Measurements from ENCODE around the gene WDFY4.

Gene WDFY4

GRCh38 chr10:48931188-48931587, 246.5 kb downstream of the WDFY4 start:
- in situ Hi-C loops (cut with MboI; ENCODE audit: low sequenced_read_pairs): no loop called here

- in situ Hi-C loops (cut with MboI; ENCODE audit: low sequenced_read_pairs): no loop called here
These were observed 248.4 kb downstream of the WDFY4 start for GRCh38 chr10:48932831-48933664.

GRCh38 chr10:48934672-48935501, 250.2 kb downstream of the WDFY4 start:
- in situ Hi-C loops (cut with MboI; ENCODE audit: low sequenced_read_pairs): no loop called here

- in situ Hi-C loops (cut with MboI; ENCODE audit: low sequenced_read_pairs): no loop called here
These were observed 250.9 kb downstream of the WDFY4 start for GRCh38 chr10:48935577-48935976.

- in situ Hi-C loops (cut with MboI; ENCODE audit: low sequenced_read_pairs): no loop called here
These were observed 253.1 kb downstream of the WDFY4 start for GRCh38 chr10:48937796-48938195.

GRCh38 chr10:48938281-48938680, 253.6 kb downstream of the WDFY4 start:
- in situ Hi-C loops (cut with MboI; ENCODE audit: low sequenced_read_pairs): no loop called here

- in situ Hi-C loops (cut with MboI; ENCODE audit: low sequenced_read_pairs): no loop called here
These were observed 254.4 kb downstream of the WDFY4 start for GRCh38 chr10:48938990-48939536.

- in situ Hi-C loops (cut with MboI; ENCODE audit: low sequenced_read_pairs): no loop called here
These were observed 255.2 kb downstream of the WDFY4 start, which contains the start of gene LRRC18 for GRCh38 chr10:48939790-48940325. Gene LRRC18, minus strand, starts transcription at chr10:48939840. Its CDS starts 25,685 bp downstream, at chr10:48914155.

- in situ Hi-C loops (cut with MboI; ENCODE audit: low sequenced_read_pairs): no loop called here
These were observed 255.7 kb downstream of the WDFY4 start for GRCh38 chr10:48940372-48940771.

GRCh38 chr10:48940958-48941357, 256.3 kb downstream of the WDFY4 start:
- in situ Hi-C loops (cut with MboI; ENCODE audit: low sequenced_read_pairs): no loop called here

GRCh38 chr10:48941427-48942075, 256.9 kb downstream of the WDFY4 start:
- in situ Hi-C loops (cut with MboI; ENCODE audit: low sequenced_read_pairs): no loop called here

- in situ Hi-C loops (cut with MboI; ENCODE audit: low sequenced_read_pairs): no loop called here
These were observed 258.4 kb downstream of the WDFY4 start for GRCh38 chr10:48943096-48943495.

- in situ Hi-C loops (cut with MboI; ENCODE audit: low sequenced_read_pairs): no loop called here
These were observed 259.5 kb downstream of the WDFY4 start for GRCh38 chr10:48944171-48944570.

- in situ Hi-C loops (cut with MboI; ENCODE audit: low sequenced_read_pairs): no loop called here
These were observed 260.9 kb downstream of the WDFY4 start for GRCh38 chr10:48945441-48946130.

GRCh38 chr10:48946332-48946731, 261.7 kb downstream of the WDFY4 start:
- in situ Hi-C loops (cut with MboI; ENCODE audit: low sequenced_read_pairs): no loop called here

GRCh38 chr10:48946891-48947500, 262.3 kb downstream of the WDFY4 start:
- in situ Hi-C loops (cut with MboI; ENCODE audit: low sequenced_read_pairs): no loop called here

GRCh38 chr10:48947690-48948469, 263.2 kb downstream of the WDFY4 start:
- in situ Hi-C loops (cut with MboI; ENCODE audit: low sequenced_read_pairs): no loop called here

- in situ Hi-C loops (cut with MboI; ENCODE audit: low sequenced_read_pairs): no loop called here
These were observed 263.9 kb downstream of the WDFY4 start for GRCh38 chr10:48948470-48949037.

GRCh38 chr10:48951707-48952106, 267.0 kb downstream of the WDFY4 start:
- in situ Hi-C loops (cut with MboI; ENCODE audit: low sequenced_read_pairs): no loop called here
